GM12878 (cell line): ENCODE measurements around the gene POLD1. TPM values are rescaled to one million over a fixed set of nuclear protein-coding genes. Genes with fewer than 3 reads are reported as not detected.

Source experiments
- ATAC-seq: fragments of 200-7000 bp; cut with Tn5 transposase; 3 replicates; pipeline ENCODE4 v1.9.1; 2020; ENCODE audit warnings: mild to moderate bottlenecking, moderate library complexity
- BruUV-seq: library from RNA; stranded (reverse); fragments of 400-500 nt; replicated peaks from 2 replicates; lab custom pipeline; 2021; lab: Mats Ljungman, UMichigan
- CTCF ChIA-PET: fragments of 300-600 bp; sonication (Branson Sonifier 250); formaldehyde crosslinking; extraction: SDS; loops from one replicate; lab custom pipeline; 2021; ENCODE audit warnings: inconsistent platforms; lab: Yijun Ruan, JAX
- POLR2A ChIA-PET: fragments of 350-600 bp; formaldehyde crosslinking; extraction: SDS; loops from one replicate; lab custom pipeline; 2021; ENCODE audit warnings: inconsistent platforms; lab: Charles Lee
- RAD21 ChIA-PET: fragments of 300-600 bp; sonication (Branson Sonifier 250); formaldehyde crosslinking; loops from one replicate; lab custom pipeline; 2023; ENCODE audit warnings: antibody characterized with exemption; ENCODE audit not compliant: unreplicated experiment; lab: Charles Lee
- SMC1A ChIA-PET: fragments of 300-600 bp; sonication (Branson Sonifier 250); formaldehyde crosslinking; loops from one replicate; lab custom pipeline; 2023; ENCODE audit not compliant: unreplicated experiment, uncharacterized antibody; lab: Charles Lee
- DNase-seq: peaks from one replicate; pipeline ENCODE4 v3.0.0-alpha.2; 2011; ENCODE audit warnings: low read depth, low spot score
- FAIRE-seq: peaks from 3 replicates; lab custom pipeline; 2011; peaks lifted over from hg19 to GRCh38; lab: Jason Lieb, UNC
- H2AFZ ChIP-seq: 2 replicates; pipeline ENCODE4 v1.6.0; 2011; ENCODE audit warnings: low read depth, low read length, control low read depth; ENCODE audit not compliant: control insufficient read depth
- H3K27ac ChIP-seq: 2 replicates; pipeline ENCODE4 v1.5.1; 2011; ENCODE audit warnings: control low read depth; ENCODE audit not compliant: control insufficient read depth, insufficient read depth
- H3K27me3 ChIP-seq, 2 experiments: replicated peaks in 1 of 2; 2 replicates each; pipeline versions ENCODE4 v1.6.0 to v1.6.1; 2011; ENCODE audit warnings: low read length in 1 of 2; ENCODE audit not compliant: control insufficient read depth in 2 of 2, insufficient read depth in 2 of 2
- H3K36me3 ChIP-seq, 2 experiments: 2 replicates each; pipeline ENCODE4 v1.5.1; 2011; ENCODE audit warnings: low read length in 1 of 2; ENCODE audit not compliant: control insufficient read depth in 2 of 2, insufficient read depth in 2 of 2
- H3K4me1 ChIP-seq: 2 replicates; pipeline ENCODE4 v1.6.1; 2011; ENCODE audit warnings: mild to moderate bottlenecking, low read length, moderate library complexity, mixed read lengths; ENCODE audit not compliant: control insufficient read depth, insufficient read depth
- H3K4me2 ChIP-seq: 2 replicates; pipeline ENCODE4 v1.6.0; 2011; ENCODE audit warnings: control low read depth; ENCODE audit not compliant: control insufficient read depth, insufficient read depth
- H3K4me3 ChIP-seq: fragments of 200-600 bp; sonication (generic); 2 replicates; pipeline ENCODE4 v1.5.1; 2016
- H3K79me2 ChIP-seq: 2 replicates; pipeline ENCODE4 v1.6.0; 2011; ENCODE audit warnings: low read length; ENCODE audit not compliant: control insufficient read depth, insufficient read depth
- H3K9ac ChIP-seq: 2 replicates; pipeline ENCODE4 v1.8.0; 2011; ENCODE audit warnings: low read length, control low read depth, mixed read lengths; ENCODE audit not compliant: control insufficient read depth, insufficient read depth
- H3K9me3 ChIP-seq: replicated peaks from 3 replicates; pipeline ENCODE4 v1.5.1; 2011; ENCODE audit warnings: mild to moderate bottlenecking, low read length; ENCODE audit not compliant: control insufficient read depth, insufficient read depth
- H4K20me1 ChIP-seq: 2 replicates; pipeline ENCODE4 v1.6.0; 2011; ENCODE audit not compliant: control insufficient read depth, insufficient read depth
- ATF7 ChIP-seq: fragments of 450-650 bp; IDR thresholded peaks from 2 replicates; pipeline ENCODE4 v1.6.1; 2016; ENCODE audit warnings: low read depth, mild to moderate bottlenecking
- BCL11A ChIP-seq: IDR thresholded peaks from 2 replicates; pipeline ENCODE4 v1.6.1; 2011; ENCODE audit warnings: low read depth, low read length
- DPF2 ChIP-seq: fragments of 450-650 bp; IDR thresholded peaks from 2 replicates; pipeline ENCODE4 v1.6.1; 2017; ENCODE audit warnings: mild to moderate bottlenecking
- E2F8 ChIP-seq: fragments of 450-650 bp; IDR thresholded peaks from 2 replicates; pipeline ENCODE4 v1.6.1; 2018; ENCODE audit warnings: mild to moderate bottlenecking, low read depth, moderate library complexity; ENCODE audit not compliant: partially characterized antibody
- GATAD2B ChIP-seq: fragments of 450-650 bp; conservative IDR thresholded peaks from 2 replicates; pipeline ENCODE4 v1.6.1; 2017; ENCODE audit warnings: low read depth, mild to moderate bottlenecking, moderate library complexity
- IRF3 ChIP-seq: fragments of 450-650 bp; IDR thresholded peaks from 2 replicates; pipeline ENCODE4 v1.6.1; 2014; ENCODE audit warnings: mild to moderate bottlenecking
- MAX ChIP-seq: IDR thresholded peaks from 2 replicates; pipeline ENCODE4 v1.6.1; 2012; ENCODE audit warnings: low read depth, low read length, improper control_type of control experiment
- MTA2 ChIP-seq: fragments of 450-650 bp; IDR thresholded peaks from 2 replicates; pipeline ENCODE4 v1.6.1; 2016; ENCODE audit warnings: low read depth, mild to moderate bottlenecking, moderate library complexity
- NBN ChIP-seq: fragments of 450-650 bp; IDR thresholded peaks from 2 replicates; pipeline ENCODE4 v1.6.1; 2016
- NR2F1 ChIP-seq: fragments of 450-650 bp; conservative IDR thresholded peaks from 2 replicates; pipeline ENCODE4 v1.6.1; 2017; ENCODE audit warnings: mild to moderate bottlenecking
- PKNOX1 ChIP-seq: fragments of 450-650 bp; IDR thresholded peaks from 2 replicates; pipeline ENCODE4 v1.6.1; 2016; ENCODE audit warnings: mild to moderate bottlenecking
- STAT3 ChIP-seq: IDR thresholded peaks from 2 replicates; pipeline ENCODE4 v1.6.1; 2011; ENCODE audit warnings: low read depth, low read length, improper control_type of control experiment
- ZBED1 ChIP-seq: IDR thresholded peaks from 2 replicates; pipeline ENCODE4 v1.6.1; 2016; ENCODE audit warnings: borderline replicate concordance
- ZBTB33 ChIP-seq: fragments of 450-650 bp; IDR thresholded peaks from 2 replicates; pipeline ENCODE4 v1.6.1; 2017; ENCODE audit warnings: mild to moderate bottlenecking
- ZZZ3 ChIP-seq: IDR thresholded peaks from 2 replicates; pipeline ENCODE4 v1.6.1; 2011; ENCODE audit warnings: low read depth; ENCODE audit not compliant: control insufficient read depth, insufficient read length
- WGBS: methylation state at CpG from one replicate; pipeline ENCODE4 v1.1.6; 2016; ENCODE audit warnings: low lambda C conversion rate; ENCODE audit not compliant: insufficient replicate concordance, insufficient coverage; ENCODE audit errors: missing lambda C conversion rate; 5-methylcytosine and 5-hydroxymethylcytosine counted together
- in situ Hi-C: fragments of 300-500 bp; cut with MboI; formaldehyde crosslinking; loops from 9 replicates; pipeline ENCODE4 v1.14.3; 2018; ENCODE audit warnings: mixed read lengths
- intact Hi-C: fragments of 100-400 bp; cut with micrococcal nuclease; formaldehyde crosslinking; loops from one replicate; pipeline ENCODE4 v1.14.2; 2022; ENCODE audit not compliant: unreplicated experiment
- polyA plus RNA-seq, 11 experiments: library from polyadenylated mRNA; depleted of rRNA in 4 of 11; unstranded in 6 of 11; stranded (reverse) in 5 of 11; fragments of >200 nt; fragmentation: Nextera tagmentation in 4 of 11; fragmentation: Illumina TruSeq in 1 of 11; extraction: Ambion mirVana in 4 of 11; extraction: Trizol in 1 of 11; gene quantifications; 1 replicate in 1 of 11; 2 replicates in 10 of 11; pipeline versions ENCODE4 v1.2.1 to v1.2.3, GENCODE V29; 2011 to 2016; ENCODE audit warnings: inconsistent platforms in 2 of 11, missing spikeins in 2 of 11, low read depth in 1 of 11
- total RNA-seq, 4 experiments: library from RNA; depleted of rRNA in 3 of 4; stranded (reverse); fragments of >200 nt in 3 of 4; fragmentation: Illumina TruSeq in 1 of 4; extraction: Trizol in 1 of 4; gene quantifications; 2 replicates each; pipeline versions ENCODE4 v1.2.1 to v1.2.3, GENCODE V29; 2013 to 2021

POLD1 gene
- total and polyA plus RNA-seq, 10 of the 15 experiments (the other 5 are each of a cell fraction or from before 2014, with no cell fraction given): 0.76 to 165 (median 63.4) TPM

- 68% methylated on average over 11 of the region's 11 CpGs for WGBS
- no TSS peak for BruUV-seq
- H3K36me3 ChIP-seq: no peaks in the 10 kb centered on the region
- ATAC-seq (peak; percentile 10), DNase-seq (no peak), FAIRE-seq (no peak)
- ChIA-PET CTCF (interaction anchor here (0.5 to 9.4 kb wide), 16 partner anchors 7 to 556 kb away, joined by 3 to 167 read pairs (median 5); partner anchors contain the start of genes MYBPC2 and NR1H2), RAD21 (interaction anchor here (0.7 to 4.9 kb wide), 9 partner anchors 8 to 97 kb away, joined by 3 to 60 read pairs (median 4); partner anchors contain the start of gene SPIB), SMC1A (interaction anchor here (0.7 to 5.5 kb wide), 7 partner anchors 7 to 95 kb away, joined by 3 to 48 read pairs (median 3); partner anchors contain the start of genes NR1H2 and POLD1), POLR2A (interaction anchor here (0.6 to 5.2 kb wide), 6 partner anchors 8 to 1243 kb away, joined by 3 to 35 read pairs (median 3); no protein-coding TSS in a partner anchor)
- in situ Hi-C loops (loop anchor here (5.0 kb wide), 1 partner anchor 97 kb away; no protein-coding TSS in a partner anchor), intact Hi-C loops (no loop called here)
- H3K27ac ChIP-seq: peak within 1 kb of the TSS; percentile 84
- peak within 1 kb of the TSS; percentile 87 for H3K4me2 ChIP-seq
- no peaks in the 10 kb centered on the region; the same call in 1 of the 2 replicates for H3K79me2 ChIP-seq
- H2AFZ ChIP-seq: peak within 1 kb of the TSS; percentile 65
- peaks cover 2% of the 10 kb centered on the region; the same call in 1 of the 3 replicates for H3K9me3 ChIP-seq
- peak within 1 kb of the TSS; percentile 50 for H3K9ac ChIP-seq
- peaks cover 43% of the 10 kb centered on the region for H3K4me1 ChIP-seq
- H4K20me1 ChIP-seq: no peaks in the 10 kb centered on the region
- peak within 1 kb of the TSS; percentile 31; the same call in 1 of the 2 replicates for H3K4me3 ChIP-seq
- no peaks in the 10 kb centered on the region for H3K27me3 ChIP-seq
- TF ChIP-seq ATF7 (peak; percentile 42), PKNOX1 (peak; percentile 21; the same call in 1 of the 2 replicates), GATAD2B (0 out of 2 replicates have a peak, but pooled peaks have one; percentile 57), IRF3 (no peak), E2F8 (no peak), NBN (0 out of 2 replicates have a peak, but pooled peaks have one; percentile 60), DPF2 (peak; percentile 29; the same call in 1 of the 2 replicates), ZZZ3 (no peak), NR2F1 (0 out of 2 replicates have a peak, but pooled peaks have one; percentile 35), BCL11A (0 out of 2 replicates have a peak, but pooled peaks have one; percentile 20), MTA2 (0 out of 2 replicates have a peak, but pooled peaks have one; percentile 30), MAX (no peak), ZBTB33 (no peak), STAT3 (no peak), ZBED1 (no peak)
Observed at GRCh38 chr19:50365434-50366306, 18.5 kb upstream of the POLD1 start, which contains the start of gene NAPSA. Gene NAPSA (minus strand): TSS chr19:50365639. CDS start chr19:50365621, 18 bp downstream.
